ENCODE data around the gene TMEM30A.

Gene TMEM30A

GRCh38 chr6:75291744-75292143 lies 7.2 kb upstream of the TMEM30A start:
- Histone ChIP-seq H3K27ac (ENCODE audit: low read length) (no peak overlapping the region), H3K4me3 (ENCODE audit: low read length in 2 of 2) (no peak overlapping the region), H3K36me3 (ENCODE audit: control insufficient read depth in 2 of 2, insufficient read depth in 2 of 2, low read length in 2 of 2) (no peaks in the 10 kb centered on the region), H3K4me1 (ENCODE audit: control insufficient read depth, insufficient read depth, low read length) (no peaks in the 10 kb centered on the region), H3K27me3 (ENCODE audit: control insufficient read depth in 1 of 2, insufficient read depth in 2 of 2, low read length in 2 of 2) (no peaks in the 10 kb centered on the region), H3K9ac (ENCODE audit: low read length in 2 of 2) (no peak overlapping the region), H3K9me3 (ENCODE audit: control insufficient read depth in 2 of 2, low read length in 2 of 2) (no peaks in the 10 kb centered on the region)

- H3K4me1 ChIP-seq (ENCODE audit: control insufficient read depth, insufficient read depth, low read length), result no peaks in the 10 kb centered on the region
- no peaks in the 10 kb centered on the region for H3K9me3 ChIP-seq (ENCODE audit: control insufficient read depth in 2 of 2, low read length in 2 of 2)
- H3K27ac ChIP-seq (ENCODE audit: low read length), result no peak overlapping the region
- H3K9ac ChIP-seq (ENCODE audit: low read length in 2 of 2), result no peak overlapping the region
- H3K36me3 ChIP-seq (ENCODE audit: control insufficient read depth in 2 of 2, insufficient read depth in 2 of 2, low read length in 2 of 2), result no peaks in the 10 kb centered on the region
- H3K27me3 ChIP-seq (ENCODE audit: control insufficient read depth in 1 of 2, insufficient read depth in 2 of 2, low read length in 2 of 2), result no peaks in the 10 kb centered on the region
- H3K4me3 ChIP-seq (ENCODE audit: low read length in 2 of 2), result no peak overlapping the region
These were observed 6.7 kb upstream of the TMEM30A start for GRCh38 chr6:75291331-75291730.

- Histone ChIP-seq H3K27ac (ENCODE audit: low read length) (no peak overlapping the region), H3K4me1 (ENCODE audit: control insufficient read depth, insufficient read depth, low read length) (peaks cover 3% of the 10 kb centered on the region), H3K9ac (ENCODE audit: low read length in 2 of 2) (no peak overlapping the region), H3K9me3 (ENCODE audit: control insufficient read depth in 2 of 2, low read length in 2 of 2) (no peaks in the 10 kb centered on the region), H3K4me3 (ENCODE audit: low read length in 2 of 2) (no peak overlapping the region), H3K36me3 (ENCODE audit: control insufficient read depth in 2 of 2, insufficient read depth in 2 of 2, low read length in 2 of 2) (no peaks in the 10 kb centered on the region), H3K27me3 (ENCODE audit: control insufficient read depth in 1 of 2, insufficient read depth in 2 of 2, low read length in 2 of 2) (no peaks in the 10 kb centered on the region)
These were observed 5.7 kb upstream of the TMEM30A start for GRCh38 chr6:75290136-75290945.

GRCh38 chr6:75288023-75288422 lies 3.4 kb upstream of the TMEM30A start:
- Histone ChIP-seq H3K4me3 (ENCODE audit: low read length in 2 of 2) (no peak overlapping the region), H3K27me3 (ENCODE audit: control insufficient read depth in 1 of 2, insufficient read depth in 2 of 2, low read length in 2 of 2) (no peaks in the 10 kb centered on the region), H3K9ac (ENCODE audit: low read length in 2 of 2) (no peak overlapping the region), H3K27ac (ENCODE audit: low read length) (no peak overlapping the region), H3K9me3 (ENCODE audit: control insufficient read depth in 2 of 2, low read length in 2 of 2) (no peaks in the 10 kb centered on the region), H3K4me1 (ENCODE audit: control insufficient read depth, insufficient read depth, low read length) (peaks cover 3% of the 10 kb centered on the region), H3K36me3 (ENCODE audit: control insufficient read depth in 2 of 2, insufficient read depth in 2 of 2, low read length in 2 of 2) (no peaks in the 10 kb centered on the region)

- Histone ChIP-seq H3K27me3 (ENCODE audit: control insufficient read depth in 1 of 2, insufficient read depth in 2 of 2, low read length in 2 of 2) (no peaks in the 10 kb centered on the region), H3K9me3 (ENCODE audit: control insufficient read depth in 2 of 2, low read length in 2 of 2) (no peaks in the 10 kb centered on the region), H3K4me3 (ENCODE audit: low read length in 2 of 2) (no peak overlapping the region), H3K9ac (ENCODE audit: low read length in 2 of 2) (no peak overlapping the region), H3K36me3 (ENCODE audit: control insufficient read depth in 2 of 2, insufficient read depth in 2 of 2, low read length in 2 of 2) (no peaks in the 10 kb centered on the region), H3K27ac (ENCODE audit: low read length) (no peak overlapping the region), H3K4me1 (ENCODE audit: control insufficient read depth, insufficient read depth, low read length) (peaks cover 7% of the 10 kb centered on the region)
These were observed 2.8 kb upstream of the TMEM30A start for GRCh38 chr6:75287424-75287823.

GRCh38 chr6:75286955-75287354 lies 2.4 kb upstream of the TMEM30A start:
- no peaks in the 10 kb centered on the region for H3K36me3 ChIP-seq (ENCODE audit: control insufficient read depth in 2 of 2, insufficient read depth in 2 of 2, low read length in 2 of 2)
- H3K9ac ChIP-seq (ENCODE audit: low read length in 2 of 2), result no peak overlapping the region
- H3K9me3 ChIP-seq (ENCODE audit: control insufficient read depth in 2 of 2, low read length in 2 of 2), result no peaks in the 10 kb centered on the region
- peaks cover 8% of the 10 kb centered on the region for H3K4me1 ChIP-seq (ENCODE audit: control insufficient read depth, insufficient read depth, low read length)
- no peak overlapping the region for H3K27ac ChIP-seq (ENCODE audit: low read length)
- no peaks in the 10 kb centered on the region for H3K27me3 ChIP-seq (ENCODE audit: control insufficient read depth in 1 of 2, insufficient read depth in 2 of 2, low read length in 2 of 2)
- no peak overlapping the region for H3K4me3 ChIP-seq (ENCODE audit: low read length in 2 of 2)

GRCh38 chr6:75285283-75285639 lies 669 bp upstream of the TMEM30A start:
- H3K9ac ChIP-seq (ENCODE audit: low read length in 2 of 2), result peak overlapping the region; percentile 86 to 89
- no peaks in the 10 kb centered on the region for H3K36me3 ChIP-seq (ENCODE audit: control insufficient read depth in 2 of 2, insufficient read depth in 2 of 2, low read length in 2 of 2)
- peak overlapping the region; percentile 95 to 100 for H3K4me3 ChIP-seq (ENCODE audit: low read length in 2 of 2)
- H3K27ac ChIP-seq (ENCODE audit: low read length), result peak overlapping the region; percentile 72
- no peaks in the 10 kb centered on the region for H3K27me3 ChIP-seq (ENCODE audit: control insufficient read depth in 1 of 2, insufficient read depth in 2 of 2, low read length in 2 of 2)
- H3K9me3 ChIP-seq (ENCODE audit: control insufficient read depth in 2 of 2, low read length in 2 of 2), result no peaks in the 10 kb centered on the region
- H3K4me1 ChIP-seq (ENCODE audit: control insufficient read depth, insufficient read depth, low read length), result peaks cover 8% of the 10 kb centered on the region

- H3K27ac ChIP-seq (ENCODE audit: low read length), result peak overlapping the region; percentile 72
- H3K9ac ChIP-seq (ENCODE audit: low read length in 2 of 2), result peak overlapping the region; percentile 86 to 89
- H3K4me3 ChIP-seq (ENCODE audit: low read length in 2 of 2), result peak overlapping the region; percentile 95 to 100
- H3K4me1 ChIP-seq (ENCODE audit: control insufficient read depth, insufficient read depth, low read length), result peaks cover 8% of the 10 kb centered on the region
- no peaks in the 10 kb centered on the region for H3K27me3 ChIP-seq (ENCODE audit: control insufficient read depth in 1 of 2, insufficient read depth in 2 of 2, low read length in 2 of 2)
- H3K9me3 ChIP-seq (ENCODE audit: control insufficient read depth in 2 of 2, low read length in 2 of 2), result no peaks in the 10 kb centered on the region
- no peaks in the 10 kb centered on the region for H3K36me3 ChIP-seq (ENCODE audit: control insufficient read depth in 2 of 2, insufficient read depth in 2 of 2, low read length in 2 of 2)
These were observed 523 bp downstream of the TMEM30A start for GRCh38 chr6:75283907-75284631.

GRCh38 chr6:75282706-75283105 lies 1.9 kb downstream of the TMEM30A start:
- peaks cover 8% of the 10 kb centered on the region for H3K4me1 ChIP-seq (ENCODE audit: control insufficient read depth, insufficient read depth, low read length)
- peak overlapping the region in 1 of 2 donors; percentile 40 for H3K9ac ChIP-seq (ENCODE audit: low read length in 2 of 2)
- no peaks in the 10 kb centered on the region for H3K9me3 ChIP-seq (ENCODE audit: control insufficient read depth in 2 of 2, low read length in 2 of 2)
- H3K27me3 ChIP-seq (ENCODE audit: control insufficient read depth in 1 of 2, insufficient read depth in 2 of 2, low read length in 2 of 2), result no peaks in the 10 kb centered on the region
- H3K36me3 ChIP-seq (ENCODE audit: control insufficient read depth in 2 of 2, insufficient read depth in 2 of 2, low read length in 2 of 2), result no peaks in the 10 kb centered on the region
- H3K4me3 ChIP-seq (ENCODE audit: low read length in 2 of 2), result peak overlapping the region; percentile 95 to 100
- no peak overlapping the region for H3K27ac ChIP-seq (ENCODE audit: low read length)

- Histone ChIP-seq H3K9ac (ENCODE audit: low read length in 2 of 2) (no peak overlapping the region), H3K27ac (ENCODE audit: low read length) (no peak overlapping the region), H3K9me3 (ENCODE audit: control insufficient read depth in 2 of 2, low read length in 2 of 2) (no peaks in the 10 kb centered on the region), H3K4me3 (ENCODE audit: low read length in 2 of 2) (peak overlapping the region in 1 of 2 donors; percentile 21), H3K27me3 (ENCODE audit: control insufficient read depth in 1 of 2, insufficient read depth in 2 of 2, low read length in 2 of 2) (no peaks in the 10 kb centered on the region), H3K4me1 (ENCODE audit: control insufficient read depth, insufficient read depth, low read length) (peaks cover 8% of the 10 kb centered on the region), H3K36me3 (ENCODE audit: control insufficient read depth in 2 of 2, insufficient read depth in 2 of 2, low read length in 2 of 2) (no peaks in the 10 kb centered on the region)
These were observed 2.9 kb downstream of the TMEM30A start for GRCh38 chr6:75281653-75282052.

Data from stomach smooth muscle (tissue), 2 donors.